ENCODE results near the gene TMEM18. TPM values are rescaled to one million over a fixed set of nuclear protein-coding genes. Genes with fewer than 3 reads are reported as not detected.

TMEM18 gene
- total and polyA plus RNA-seq, 4 donors: 19.5 to 36.0 (median 21.4) TPM

GRCh38 chr2:634636-635388 is 42.4 kb downstream of the TMEM18 start:
- Histone ChIP-seq H3K4me3 (no peak overlapping the region), H3K9me3 (ENCODE audit: control insufficient read depth in 4 of 4, insufficient read depth in 3 of 4, low read length in 3 of 4) (peaks cover 0 to 4% (median 0%) of the 10 kb centered on the region in 4 donors), H3K27me3 (ENCODE audit: control insufficient read depth in 3 of 3, insufficient read depth in 3 of 3, low read length in 2 of 3) (peaks cover 0 to 3% (median 0%) of the 10 kb centered on the region in 3 donors), H3K4me1 (ENCODE audit: control insufficient read depth in 5 of 5, insufficient read depth in 5 of 5, low read length in 5 of 5) (peaks cover 0 to 7% (median 0%) of the 10 kb centered on the region in 5 donors), H3K9ac (ENCODE audit: insufficient read depth in 1 of 2, low read length in 2 of 2) (no peak overlapping the region), H3K27ac (ENCODE audit: low read depth in 1 of 2, low read length in 1 of 2) (no peak overlapping the region), H3K36me3 (ENCODE audit: control insufficient read depth in 4 of 4, insufficient read depth in 4 of 4, low read length in 4 of 4) (no peaks in the 10 kb centered on the region)
- 71 to 81% methylated on average over 16 of the region's 16 CpGs for WGBS, 2 donors
- no peak for TF ChIP-seq CTCF (IDR thresholded peaks at IDR 0.05; ENCODE audit: control extremely low read depth, extremely low read depth)
- DNase-seq (no peak), ATAC-seq (ENCODE audit: insufficient read depth, low FRiP score) (no peak)

GRCh38 chr2:634041-634440 is 43.2 kb downstream of the TMEM18 start:
- 81 to 93% methylated on average over 11 of the region's 11 CpGs for WGBS, 2 donors
- peaks cover 0 to 7% (median 0%) of the 10 kb centered on the region in 5 donors for H3K4me1 ChIP-seq (ENCODE audit: control insufficient read depth in 5 of 5, insufficient read depth in 5 of 5, low read length in 5 of 5)
- DNase-seq (no peak), ATAC-seq (ENCODE audit: insufficient read depth, low FRiP score) (no peak)
- no peak overlapping the region for H3K27ac ChIP-seq (ENCODE audit: low read depth in 1 of 2, low read length in 1 of 2)
- no peak overlapping the region for H3K4me3 ChIP-seq
- H3K9me3 ChIP-seq (ENCODE audit: control insufficient read depth in 4 of 4, insufficient read depth in 3 of 4, low read length in 3 of 4): peaks cover 0 to 4% (median 0%) of the 10 kb centered on the region in 4 donors
- no peaks in the 10 kb centered on the region for H3K36me3 ChIP-seq (ENCODE audit: control insufficient read depth in 4 of 4, insufficient read depth in 4 of 4, low read length in 4 of 4)
- no peak for TF ChIP-seq CTCF (IDR thresholded peaks at IDR 0.05; ENCODE audit: control extremely low read depth, extremely low read depth)
- no peak overlapping the region for H3K9ac ChIP-seq (ENCODE audit: insufficient read depth in 1 of 2, low read length in 2 of 2)
- H3K27me3 ChIP-seq (ENCODE audit: control insufficient read depth in 3 of 3, insufficient read depth in 3 of 3, low read length in 2 of 3): no peaks in the 10 kb centered on the region

- H3K4me1 ChIP-seq (ENCODE audit: control insufficient read depth in 5 of 5, insufficient read depth in 5 of 5, low read length in 5 of 5): peaks cover 0 to 7% (median 0%) of the 10 kb centered on the region in 5 donors
- H3K4me3 ChIP-seq: no peak overlapping the region
- TF ChIP-seq CTCF (IDR thresholded peaks at IDR 0.05; ENCODE audit: control extremely low read depth, extremely low read depth): no peak
- no peaks in the 10 kb centered on the region for H3K27me3 ChIP-seq (ENCODE audit: control insufficient read depth in 3 of 3, insufficient read depth in 3 of 3, low read length in 2 of 3)
- H3K36me3 ChIP-seq (ENCODE audit: control insufficient read depth in 4 of 4, insufficient read depth in 4 of 4, low read length in 4 of 4): no peaks in the 10 kb centered on the region
- H3K9me3 ChIP-seq (ENCODE audit: control insufficient read depth in 4 of 4, insufficient read depth in 3 of 4, low read length in 3 of 4): peaks cover 0 to 4% (median 0%) of the 10 kb centered on the region in 4 donors
- no peak overlapping the region for H3K27ac ChIP-seq (ENCODE audit: low read depth in 1 of 2, low read length in 1 of 2)
- H3K9ac ChIP-seq (ENCODE audit: insufficient read depth in 1 of 2, low read length in 2 of 2): no peak overlapping the region
- WGBS, 2 donors: 70 to 72% methylated on average over 5 of the region's 5 CpGs
- ATAC-seq (ENCODE audit: insufficient read depth, low FRiP score): no peak
- DNase-seq: no peak
Observed at GRCh38 chr2:633371-633770, 43.8 kb downstream of the TMEM18 start.

Data from lung (tissue), 12 donors.